Measurements from ENCODE around the gene C19orf12.

C19orf12 gene

DNA sequence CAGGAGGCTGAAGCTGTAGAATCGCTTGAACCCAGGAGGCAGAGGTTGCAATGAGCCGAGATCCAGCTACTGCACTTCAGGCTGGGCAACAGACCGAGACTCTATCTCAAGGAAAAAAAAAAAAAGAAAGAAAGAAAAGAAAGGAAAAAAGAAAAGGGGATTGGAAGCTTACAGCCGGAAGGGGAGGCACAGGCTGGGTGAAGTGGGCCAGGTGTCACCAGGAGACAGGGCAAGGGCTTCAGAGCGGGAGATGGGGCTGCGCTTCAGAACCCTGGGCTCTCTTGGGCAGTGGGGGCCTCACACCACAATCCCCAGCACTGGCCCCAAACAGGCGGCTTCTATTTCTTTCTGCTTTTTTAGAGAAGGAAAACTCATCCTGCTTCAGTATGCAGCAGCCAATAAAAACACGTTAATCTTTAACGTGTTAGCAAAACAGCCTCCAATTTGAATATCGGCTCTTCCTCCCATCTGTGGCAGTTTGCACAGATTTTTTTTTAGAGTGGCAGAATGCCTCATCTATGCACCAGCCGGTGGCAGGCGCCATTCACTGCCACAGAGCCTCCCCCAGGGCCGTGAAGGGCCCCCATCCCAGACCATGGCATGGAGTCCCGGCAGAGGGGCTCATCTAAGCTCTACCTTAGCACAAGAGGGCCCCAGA lies 46.6 kb upstream of the C19orf12 start:
- Histone ChIP-seq H4K20me1 (ENCODE audit: insufficient read depth, low read length) (no peaks in the 10 kb centered on the region; the same call in 1 of the 2 replicates), H3K9me3 (ENCODE audit: insufficient read depth, low read length, severe bottlenecking) (no peaks in the 10 kb centered on the region), H3K9ac (ENCODE audit: low read depth, low read length) (no peak overlapping the region), H3K4me1 (ENCODE audit: insufficient read depth, low read length) (peaks cover 4% of the 10 kb centered on the region; the same call in 1 of the 2 replicates), H3K36me3 (ENCODE audit: insufficient read depth, low read length) (no peaks in the 10 kb centered on the region), H2AFZ (ENCODE audit: low read depth, low read length) (no peak overlapping the region), H3K27ac (ENCODE audit: low read length) (no peak overlapping the region), H3K4me2 (ENCODE audit: insufficient read depth, low read length) (no peak overlapping the region), H3K27me3 (ENCODE audit: insufficient read depth, low read length, poor library complexity) (no peaks in the 10 kb centered on the region), H3K79me2 (ENCODE audit: insufficient read depth, low read length) (no peaks in the 10 kb centered on the region), H3K4me3 (ENCODE audit: low read depth in 1 of 2, low read length in 2 of 2) (no peak overlapping the region)
- DNase-seq (no peak), ATAC-seq (ENCODE audit: insufficient read depth, low read depth) (no peak)
- no peak for TF ChIP-seq EZH2 (IDR thresholded peaks at IDR 0.05; ENCODE audit: borderline replicate concordance, low read depth, low read length, severe bottlenecking)
- TF ChIP-seq, protein P1, sequence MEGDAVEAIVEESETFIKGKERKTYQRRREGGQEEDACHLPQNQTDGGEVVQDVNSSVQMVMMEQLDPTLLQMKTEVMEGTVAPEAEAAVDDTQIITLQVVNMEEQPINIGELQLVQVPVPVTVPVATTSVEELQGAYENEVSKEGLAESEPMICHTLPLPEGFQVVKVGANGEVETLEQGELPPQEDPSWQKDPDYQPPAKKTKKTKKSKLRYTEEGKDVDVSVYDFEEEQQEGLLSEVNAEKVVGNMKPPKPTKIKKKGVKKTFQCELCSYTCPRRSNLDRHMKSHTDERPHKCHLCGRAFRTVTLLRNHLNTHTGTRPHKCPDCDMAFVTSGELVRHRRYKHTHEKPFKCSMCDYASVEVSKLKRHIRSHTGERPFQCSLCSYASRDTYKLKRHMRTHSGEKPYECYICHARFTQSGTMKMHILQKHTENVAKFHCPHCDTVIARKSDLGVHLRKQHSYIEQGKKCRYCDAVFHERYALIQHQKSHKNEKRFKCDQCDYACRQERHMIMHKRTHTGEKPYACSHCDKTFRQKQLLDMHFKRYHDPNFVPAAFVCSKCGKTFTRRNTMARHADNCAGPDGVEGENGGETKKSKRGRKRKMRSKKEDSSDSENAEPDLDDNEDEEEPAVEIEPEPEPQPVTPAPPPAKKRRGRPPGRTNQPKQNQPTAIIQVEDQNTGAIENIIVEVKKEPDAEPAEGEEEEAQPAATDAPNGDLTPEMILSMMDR (IDR thresholded peaks at IDR 0.05; ENCODE audit: borderline replicate concordance, extremely low read depth, low read length, poor library complexity, severe bottlenecking), result no peak

DNA sequence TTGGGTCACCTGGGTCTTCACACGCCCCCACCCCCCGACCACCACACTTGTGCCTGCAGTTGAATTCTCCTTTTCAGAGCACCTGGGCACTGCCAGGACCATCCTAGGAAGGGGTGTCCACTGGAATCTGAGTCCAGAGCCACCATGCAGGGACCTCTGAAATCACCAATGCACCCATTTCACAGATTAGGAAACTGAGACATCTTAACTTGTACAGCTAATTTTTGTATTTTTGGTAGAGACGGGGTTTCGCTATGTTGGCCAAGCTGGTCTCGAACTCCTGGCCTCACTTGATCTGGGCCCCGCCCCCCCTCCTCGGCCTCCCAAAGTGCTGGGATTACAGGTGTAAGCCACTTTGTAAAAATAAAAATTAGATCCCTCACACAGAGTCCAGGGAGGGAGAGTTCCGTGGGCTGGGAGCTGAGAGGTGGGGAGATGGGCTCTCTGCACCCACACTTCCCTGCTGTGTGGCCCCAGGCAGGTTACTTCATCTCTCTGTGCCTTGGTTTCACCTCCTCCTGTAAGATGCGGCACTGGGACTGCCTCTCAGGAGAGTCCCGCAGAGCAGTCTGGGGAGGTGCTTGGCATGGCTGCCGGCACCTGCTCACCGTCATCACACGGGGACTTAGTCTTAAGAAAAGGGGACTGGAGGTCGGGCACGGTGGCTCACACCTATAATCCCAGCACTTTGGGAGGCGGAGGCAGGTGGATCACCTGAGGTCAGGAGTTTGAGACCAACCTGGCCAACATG lies 45.9 kb upstream of the C19orf12 start:
- TF ChIP-seq, protein P1 (IDR thresholded peaks at IDR 0.05; ENCODE audit: borderline replicate concordance, extremely low read depth, low read length, poor library complexity, severe bottlenecking), result no peak
- no peak for TF ChIP-seq EZH2 (IDR thresholded peaks at IDR 0.05; ENCODE audit: borderline replicate concordance, low read depth, low read length, severe bottlenecking)
- DNase-seq, result no peak
- Histone ChIP-seq H3K4me3 (ENCODE audit: low read depth in 1 of 2, low read length in 2 of 2) (no peak overlapping the region), H3K36me3 (ENCODE audit: insufficient read depth, low read length) (no peaks in the 10 kb centered on the region), H3K27ac (ENCODE audit: low read length) (no peak overlapping the region), H4K20me1 (ENCODE audit: insufficient read depth, low read length) (no peaks in the 10 kb centered on the region; the same call in 1 of the 2 replicates), H3K4me1 (ENCODE audit: insufficient read depth, low read length) (peaks cover 4% of the 10 kb centered on the region; the same call in 1 of the 2 replicates), H3K79me2 (ENCODE audit: insufficient read depth, low read length) (no peaks in the 10 kb centered on the region), H3K27me3 (ENCODE audit: insufficient read depth, low read length, poor library complexity) (no peaks in the 10 kb centered on the region), H2AFZ (ENCODE audit: low read depth, low read length) (no peak overlapping the region), H3K9me3 (ENCODE audit: insufficient read depth, low read length, severe bottlenecking) (no peaks in the 10 kb centered on the region), H3K4me2 (ENCODE audit: insufficient read depth, low read length) (no peak overlapping the region), H3K9ac (ENCODE audit: low read depth, low read length) (no peak overlapping the region)
- no peak for ATAC-seq (ENCODE audit: insufficient read depth, low read depth)

DNA sequence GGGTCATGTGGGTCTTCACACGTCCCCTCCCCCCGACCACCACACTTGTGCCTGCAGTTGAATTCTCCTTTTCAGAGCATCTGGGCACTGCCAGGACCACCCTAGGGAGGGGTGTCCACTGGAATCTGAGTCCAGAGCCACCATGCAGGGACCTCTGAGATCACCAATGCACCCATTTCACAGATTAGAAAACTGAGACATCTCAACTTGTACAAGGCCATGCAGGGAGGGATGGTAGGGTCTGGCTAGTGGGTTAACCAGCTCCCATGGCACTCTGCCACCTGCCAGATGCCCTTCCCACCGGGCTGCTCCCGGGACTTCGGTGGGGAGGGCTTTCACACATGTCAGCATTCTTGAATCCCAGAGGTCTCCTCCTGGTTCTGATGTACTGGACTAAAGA lies 44.3 kb upstream of the C19orf12 start:
- no peaks in the 10 kb centered on the region for H3K27me3 ChIP-seq (ENCODE audit: insufficient read depth, low read length, poor library complexity)

More for the DNA sequence above, 44.3 kb upstream of the C19orf12 start:
- Histone ChIP-seq H3K4me1 (ENCODE audit: insufficient read depth, low read length) (peaks cover 4% of the 10 kb centered on the region; the same call in 1 of the 2 replicates), H3K4me2 (ENCODE audit: insufficient read depth, low read length) (no peak overlapping the region), H3K9me3 (ENCODE audit: insufficient read depth, low read length, severe bottlenecking) (no peaks in the 10 kb centered on the region), H3K27ac (ENCODE audit: low read length) (no peak overlapping the region), H3K9ac (ENCODE audit: low read depth, low read length) (no peak overlapping the region), H3K79me2 (ENCODE audit: insufficient read depth, low read length) (no peaks in the 10 kb centered on the region), H3K36me3 (ENCODE audit: insufficient read depth, low read length) (no peaks in the 10 kb centered on the region), H3K4me3 (ENCODE audit: low read depth in 1 of 2, low read length in 2 of 2) (no peak overlapping the region), H4K20me1 (ENCODE audit: insufficient read depth, low read length) (no peaks in the 10 kb centered on the region; the same call in 1 of the 2 replicates), H2AFZ (ENCODE audit: low read depth, low read length) (no peak overlapping the region)
- ATAC-seq (ENCODE audit: insufficient read depth, low read depth) (no peak), DNase-seq (no peak)
- TF ChIP-seq EZH2 (IDR thresholded peaks at IDR 0.05; ENCODE audit: borderline replicate concordance, low read depth, low read length, severe bottlenecking), result no peak
- TF ChIP-seq, protein P1 (IDR thresholded peaks at IDR 0.05; ENCODE audit: borderline replicate concordance, extremely low read depth, low read length, poor library complexity, severe bottlenecking), result no peak

All from DND-41 (cell line).